K562 (cell line): Measurements from ENCODE around the gene UBE2J2. TPM values are rescaled to one million over a fixed set of nuclear protein-coding genes. Genes with fewer than 3 reads are reported as not detected.

Experiments used
- MTA3 ChIP-seq: fragments of 450-650 bp; formaldehyde crosslinking; IDR thresholded peaks from 2 replicates; pipeline ENCODE4 v1.6.1; 2017; ENCODE audit warnings: mild to moderate bottlenecking, borderline replicate concordance
- NCOR1 ChIP-seq: fragments of 450-650 bp; IDR thresholded peaks from 2 replicates; pipeline ENCODE4 v1.6.1; 2016; ENCODE audit warnings: mild to moderate bottlenecking, moderate library complexity
- PHTF2 ChIP-seq: fragments of 250-450 bp; sonication (Bioruptor Pico); IDR thresholded peaks from 2 replicates; pipeline ENCODE4 v1.5.0; 2021; ENCODE audit warnings: mild to moderate bottlenecking
- ZNF766 ChIP-seq: fragments of 200-800 bp; sonication (Bioruptor generic); conservative IDR thresholded peaks from 2 replicates; pipeline ENCODE4 v1.6.1; 2016; ENCODE audit warnings: missing genetic modification characterization, missing compliant biosample characterization
- ZNF785 ChIP-seq: fragments of 250-450 bp; sonication (Bioruptor Pico); IDR thresholded peaks from 2 replicates; pipeline ENCODE4 v1.4.0; 2020; ENCODE audit warnings: mild to moderate bottlenecking
- polyA plus RNA-seq, 8 experiments: library from polyadenylated mRNA; depleted of rRNA in 4 of 8; stranded (reverse) in 5 of 8; unstranded in 3 of 8; fragments of >200 nt; fragmentation: Nextera tagmentation in 2 of 8; fragmentation: Illumina TruSeq in 1 of 8; extraction: Ambion mirVana in 2 of 8; extraction: Trizol in 1 of 8; gene quantifications; 2 replicates each; pipeline versions ENCODE4 v1.2.1 to v1.2.3, GENCODE V29; 2011 to 2014; ENCODE audit warnings: inconsistent platforms in 1 of 8, missing spikeins in 1 of 8
- total RNA-seq, 7 experiments: library from RNA; depleted of rRNA in 6 of 7; stranded (reverse); fragments of >200 nt in 6 of 7; fragmentation: Illumina TruSeq in 2 of 7; extraction: Trizol in 2 of 7; gene quantifications; 2 replicates each; pipeline versions ENCODE4 v1.2.1 to v1.2.3, GENCODE V29; 2011 to 2021; ENCODE audit warnings: low replicate concordance in 1 of 7
- TF ChIP-seq, protein P1 (sequence below): fragments of 450-650 bp; IDR thresholded peaks from 2 replicates; pipeline ENCODE4 v1.6.1; 2016; ENCODE audit warnings: low read depth
- TF ChIP-seq, protein P2 (sequence below): sonication (generic); formaldehyde crosslinking; IDR thresholded peaks from 2 replicates; pipeline ENCODE4 v1.9.0; 2022; ENCODE audit warnings: mild to moderate bottlenecking, missing genetic modification reagents
- TF ChIP-seq, protein P3 (sequence below): sonication (generic); formaldehyde crosslinking; IDR thresholded peaks from 2 replicates; pipeline ENCODE4 v1.8.0; 2022; ENCODE audit warnings: mild to moderate bottlenecking, missing genetic modification reagents
- TF ChIP-seq, protein P4 (sequence below): fragments of 450-650 bp; IDR thresholded peaks from 2 replicates; pipeline ENCODE4 v1.7.1; 2018; ENCODE audit warnings: mild to moderate bottlenecking, low read depth; ENCODE audit not compliant: partially characterized antibody
- TF ChIP-seq, protein P5 (sequence below): fragments of 250-450 bp; sonication (Bioruptor Pico); IDR thresholded peaks from 2 replicates; pipeline ENCODE4 v1.5.0; 2021; ENCODE audit warnings: mild to moderate bottlenecking, borderline replicate concordance

Gene UBE2J2
- total and polyA plus RNA-seq, 9 of the 15 experiments (the other 6 are each of a cell fraction or from before 2014, with no cell fraction given), result 0.93 to 112 (median 75.5) TPM

DNA sequence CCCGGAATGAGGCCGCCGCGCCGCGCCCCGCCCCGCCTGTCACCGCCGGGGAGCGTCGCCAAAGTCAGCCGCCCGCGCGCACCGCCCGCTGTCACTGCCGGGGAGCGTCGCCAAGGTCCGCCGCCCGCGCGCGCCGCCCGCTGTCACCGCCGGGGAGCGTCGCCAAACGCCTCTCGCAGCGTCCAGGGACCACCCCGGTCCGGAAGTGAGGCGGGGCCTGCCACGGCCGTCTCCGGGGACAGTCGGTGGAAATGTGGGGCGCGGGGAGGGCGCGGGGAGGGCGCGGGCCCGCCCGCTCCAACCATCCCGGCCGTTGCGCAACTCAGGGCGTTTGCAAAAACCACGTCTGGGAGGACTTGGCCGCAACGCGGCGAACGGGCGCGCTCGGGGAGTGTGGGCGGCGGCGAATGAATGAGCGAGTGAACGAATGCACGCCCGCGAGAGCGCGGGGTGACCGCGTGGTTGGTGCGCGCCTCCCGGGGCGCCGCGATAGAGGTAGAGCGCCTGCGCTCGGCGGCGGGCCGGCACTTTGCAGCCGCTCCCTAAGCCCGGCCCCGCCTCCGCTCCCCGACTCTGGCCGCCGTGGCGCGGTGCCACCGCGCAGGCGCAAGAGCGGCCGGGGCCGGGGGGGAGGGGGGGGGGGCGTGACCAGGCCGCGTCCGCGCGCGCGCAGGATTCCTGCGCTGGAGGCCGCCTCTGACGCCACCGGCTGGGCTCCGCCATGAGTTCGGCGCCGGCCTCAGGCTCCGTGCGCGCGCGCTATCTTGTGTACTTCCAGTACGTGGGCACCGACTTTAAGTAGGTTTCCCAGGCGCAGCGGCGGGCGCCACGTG is 34.5 kb upstream of the UBE2J2 start, which contains the start of the genes ACAP3 and PUSL1 (continued):
- TF ChIP-seq, protein P1, sequence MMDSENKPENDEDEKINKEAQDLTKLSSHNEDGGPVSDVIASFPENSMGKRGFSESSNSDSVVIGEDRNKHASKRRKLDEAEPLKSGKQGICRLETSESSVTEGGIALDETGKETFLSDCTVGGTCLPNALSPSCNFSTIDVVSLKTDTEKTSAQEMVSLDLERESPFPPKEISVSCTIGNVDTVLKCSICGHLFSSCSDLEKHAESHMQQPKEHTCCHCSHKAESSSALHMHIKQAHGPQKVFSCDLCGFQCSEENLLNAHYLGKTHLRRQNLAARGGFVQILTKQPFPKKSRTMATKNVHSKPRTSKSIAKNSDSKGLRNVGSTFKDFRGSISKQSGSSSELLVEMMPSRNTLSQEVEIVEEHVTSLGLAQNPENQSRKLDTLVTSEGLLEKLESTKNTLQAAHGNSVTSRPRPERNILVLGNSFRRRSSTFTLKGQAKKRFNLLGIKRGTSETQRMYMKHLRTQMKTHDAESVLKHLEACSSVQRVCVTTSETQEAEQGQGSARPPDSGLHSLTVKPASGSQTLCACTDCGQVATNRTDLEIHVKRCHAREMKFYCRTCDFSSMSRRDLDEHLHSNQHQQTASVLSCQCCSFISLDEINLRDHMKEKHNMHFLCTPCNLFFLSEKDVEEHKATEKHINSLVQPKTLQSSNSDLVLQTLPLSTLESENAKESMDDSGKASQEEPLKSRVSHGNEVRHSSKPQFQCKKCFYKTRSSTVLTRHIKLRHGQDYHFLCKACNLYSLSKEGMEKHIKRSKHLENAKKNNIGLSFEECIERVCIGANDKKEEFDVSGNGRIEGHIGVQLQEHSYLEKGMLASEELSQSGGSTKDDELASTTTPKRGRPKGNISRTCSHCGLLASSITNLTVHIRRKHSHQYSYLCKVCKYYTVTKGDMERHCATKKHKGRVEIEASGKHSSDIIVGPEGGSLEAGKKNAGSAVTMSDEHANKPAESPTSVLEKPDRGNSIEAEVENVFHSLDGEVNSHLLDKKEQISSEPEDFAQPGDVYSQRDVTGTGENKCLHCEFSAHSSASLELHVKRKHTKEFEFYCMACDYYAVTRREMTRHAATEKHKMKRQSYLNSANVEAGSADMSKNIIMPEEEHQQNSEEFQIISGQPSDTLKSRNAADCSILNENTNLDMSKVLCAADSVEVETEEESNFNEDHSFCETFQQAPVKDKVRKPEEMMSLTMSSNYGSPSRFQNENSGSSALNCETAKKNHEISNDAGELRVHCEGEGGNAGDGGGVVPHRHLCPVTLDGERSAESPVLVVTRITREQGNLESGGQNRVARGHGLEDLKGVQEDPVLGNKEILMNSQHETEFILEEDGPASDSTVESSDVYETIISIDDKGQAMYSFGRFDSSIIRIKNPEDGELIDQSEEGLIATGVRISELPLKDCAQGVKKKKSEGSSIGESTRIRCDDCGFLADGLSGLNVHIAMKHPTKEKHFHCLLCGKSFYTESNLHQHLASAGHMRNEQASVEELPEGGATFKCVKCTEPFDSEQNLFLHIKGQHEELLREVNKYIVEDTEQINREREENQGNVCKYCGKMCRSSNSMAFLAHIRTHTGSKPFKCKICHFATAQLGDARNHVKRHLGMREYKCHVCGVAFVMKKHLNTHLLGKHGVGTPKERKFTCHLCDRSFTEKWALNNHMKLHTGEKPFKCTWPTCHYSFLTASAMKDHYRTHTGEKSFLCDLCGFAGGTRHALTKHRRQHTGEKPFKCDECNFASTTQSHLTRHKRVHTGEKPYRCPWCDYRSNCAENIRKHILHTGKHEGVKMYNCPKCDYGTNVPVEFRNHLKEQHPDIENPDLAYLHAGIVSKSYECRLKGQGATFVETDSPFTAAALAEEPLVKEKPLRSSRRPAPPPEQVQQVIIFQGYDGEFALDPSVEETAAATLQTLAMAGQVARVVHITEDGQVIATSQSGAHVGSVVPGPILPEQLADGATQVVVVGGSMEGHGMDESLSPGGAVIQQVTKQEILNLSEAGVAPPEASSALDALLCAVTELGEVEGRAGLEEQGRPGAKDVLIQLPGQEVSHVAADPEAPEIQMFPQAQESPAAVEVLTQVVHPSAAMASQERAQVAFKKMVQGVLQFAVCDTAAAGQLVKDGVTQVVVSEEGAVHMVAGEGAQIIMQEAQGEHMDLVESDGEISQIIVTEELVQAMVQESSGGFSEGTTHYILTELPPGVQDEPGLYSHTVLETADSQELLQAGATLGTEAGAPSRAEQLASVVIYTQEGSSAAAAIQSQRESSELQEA, result no peak
- TF ChIP-seq, protein P2, sequence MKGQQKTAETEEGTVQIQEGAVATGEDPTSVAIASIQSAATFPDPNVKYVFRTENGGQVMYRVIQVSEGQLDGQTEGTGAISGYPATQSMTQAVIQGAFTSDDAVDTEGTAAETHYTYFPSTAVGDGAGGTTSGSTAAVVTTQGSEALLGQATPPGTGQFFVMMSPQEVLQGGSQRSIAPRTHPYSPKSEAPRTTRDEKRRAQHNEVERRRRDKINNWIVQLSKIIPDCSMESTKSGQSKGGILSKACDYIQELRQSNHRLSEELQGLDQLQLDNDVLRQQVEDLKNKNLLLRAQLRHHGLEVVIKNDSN, result no peak
- TF ChIP-seq PHTF2 (CRISPR knock-in tag) (no peak), ZNF785 (no peak), ZNF766 (CRISPR knock-in tag) (peak; percentile 56; the same call in 1 of the 2 replicates), NCOR1 (peak; percentile 48), MTA3 (peak; percentile 42; the same call in 1 of the 2 replicates)
- TF ChIP-seq, protein P3, sequence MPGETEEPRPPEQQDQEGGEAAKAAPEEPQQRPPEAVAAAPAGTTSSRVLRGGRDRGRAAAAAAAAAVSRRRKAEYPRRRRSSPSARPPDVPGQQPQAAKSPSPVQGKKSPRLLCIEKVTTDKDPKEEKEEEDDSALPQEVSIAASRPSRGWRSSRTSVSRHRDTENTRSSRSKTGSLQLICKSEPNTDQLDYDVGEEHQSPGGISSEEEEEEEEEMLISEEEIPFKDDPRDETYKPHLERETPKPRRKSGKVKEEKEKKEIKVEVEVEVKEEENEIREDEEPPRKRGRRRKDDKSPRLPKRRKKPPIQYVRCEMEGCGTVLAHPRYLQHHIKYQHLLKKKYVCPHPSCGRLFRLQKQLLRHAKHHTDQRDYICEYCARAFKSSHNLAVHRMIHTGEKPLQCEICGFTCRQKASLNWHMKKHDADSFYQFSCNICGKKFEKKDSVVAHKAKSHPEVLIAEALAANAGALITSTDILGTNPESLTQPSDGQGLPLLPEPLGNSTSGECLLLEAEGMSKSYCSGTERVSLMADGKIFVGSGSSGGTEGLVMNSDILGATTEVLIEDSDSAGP, result no peak
- TF ChIP-seq, protein P4, sequence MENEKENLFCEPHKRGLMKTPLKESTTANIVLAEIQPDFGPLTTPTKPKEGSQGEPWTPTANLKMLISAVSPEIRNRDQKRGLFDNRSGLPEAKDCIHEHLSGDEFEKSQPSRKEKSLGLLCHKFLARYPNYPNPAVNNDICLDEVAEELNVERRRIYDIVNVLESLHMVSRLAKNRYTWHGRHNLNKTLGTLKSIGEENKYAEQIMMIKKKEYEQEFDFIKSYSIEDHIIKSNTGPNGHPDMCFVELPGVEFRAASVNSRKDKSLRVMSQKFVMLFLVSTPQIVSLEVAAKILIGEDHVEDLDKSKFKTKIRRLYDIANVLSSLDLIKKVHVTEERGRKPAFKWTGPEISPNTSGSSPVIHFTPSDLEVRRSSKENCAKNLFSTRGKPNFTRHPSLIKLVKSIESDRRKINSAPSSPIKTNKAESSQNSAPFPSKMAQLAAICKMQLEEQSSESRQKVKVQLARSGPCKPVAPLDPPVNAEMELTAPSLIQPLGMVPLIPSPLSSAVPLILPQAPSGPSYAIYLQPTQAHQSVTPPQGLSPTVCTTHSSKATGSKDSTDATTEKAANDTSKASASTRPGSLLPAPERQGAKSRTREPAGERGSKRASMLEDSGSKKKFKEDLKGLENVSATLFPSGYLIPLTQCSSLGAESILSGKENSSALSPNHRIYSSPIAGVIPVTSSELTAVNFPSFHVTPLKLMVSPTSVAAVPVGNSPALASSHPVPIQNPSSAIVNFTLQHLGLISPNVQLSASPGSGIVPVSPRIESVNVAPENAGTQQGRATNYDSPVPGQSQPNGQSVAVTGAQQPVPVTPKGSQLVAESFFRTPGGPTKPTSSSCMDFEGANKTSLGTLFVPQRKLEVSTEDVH, result peak; percentile 65
- TF ChIP-seq, protein P5, sequence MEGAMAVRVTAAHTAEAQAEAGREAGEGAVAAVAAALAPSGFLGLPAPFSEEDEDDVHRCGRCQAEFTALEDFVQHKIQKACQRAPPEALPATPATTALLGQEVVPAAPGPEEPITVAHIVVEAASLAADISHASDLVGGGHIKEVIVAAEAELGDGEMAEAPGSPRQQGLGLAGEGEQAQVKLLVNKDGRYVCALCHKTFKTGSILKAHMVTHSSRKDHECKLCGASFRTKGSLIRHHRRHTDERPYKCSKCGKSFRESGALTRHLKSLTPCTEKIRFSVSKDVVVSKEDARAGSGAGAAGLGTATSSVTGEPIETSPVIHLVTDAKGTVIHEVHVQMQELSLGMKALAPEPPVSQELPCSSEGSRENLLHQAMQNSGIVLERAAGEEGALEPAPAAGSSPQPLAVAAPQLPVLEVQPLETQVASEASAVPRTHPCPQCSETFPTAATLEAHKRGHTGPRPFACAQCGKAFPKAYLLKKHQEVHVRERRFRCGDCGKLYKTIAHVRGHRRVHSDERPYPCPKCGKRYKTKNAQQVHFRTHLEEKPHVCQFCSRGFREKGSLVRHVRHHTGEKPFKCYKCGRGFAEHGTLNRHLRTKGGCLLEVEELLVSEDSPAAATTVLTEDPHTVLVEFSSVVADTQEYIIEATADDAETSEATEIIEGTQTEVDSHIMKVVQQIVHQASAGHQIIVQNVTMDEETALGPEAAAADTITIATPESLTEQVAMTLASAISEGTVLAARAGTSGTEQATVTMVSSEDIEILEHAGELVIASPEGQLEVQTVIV (CRISPR knock-in tag), result no peak
